Tibial nerve (tissue), 3 donors: Measurements from ENCODE around the gene TBXAS1.

Experiments
- POLR2A ChIP-seq, 2 donors: fragments of 450-650 bp; IDR thresholded peaks; one replicate each; pipeline ENCODE4 v1.6.1; 2017; ENCODE audit warnings: antibody characterized with exemption in 2 of 2, mild to moderate bottlenecking in 2 of 2, moderate library complexity in 2 of 2
- TF ChIP-seq, protein P1 (sequence below), 5 experiments: fragments of 200-600 bp in 3 of 5; fragments of 450-650 bp in 2 of 5; sonication (generic) in 3 of 5; IDR thresholded peaks; one replicate each; pipeline ENCODE4 v1.5.1; 2016 to 2019; ENCODE audit warnings: antibody characterized with exemption in 5 of 5, mild to moderate bottlenecking in 3 of 5, moderate library complexity in 2 of 5

DNA sequence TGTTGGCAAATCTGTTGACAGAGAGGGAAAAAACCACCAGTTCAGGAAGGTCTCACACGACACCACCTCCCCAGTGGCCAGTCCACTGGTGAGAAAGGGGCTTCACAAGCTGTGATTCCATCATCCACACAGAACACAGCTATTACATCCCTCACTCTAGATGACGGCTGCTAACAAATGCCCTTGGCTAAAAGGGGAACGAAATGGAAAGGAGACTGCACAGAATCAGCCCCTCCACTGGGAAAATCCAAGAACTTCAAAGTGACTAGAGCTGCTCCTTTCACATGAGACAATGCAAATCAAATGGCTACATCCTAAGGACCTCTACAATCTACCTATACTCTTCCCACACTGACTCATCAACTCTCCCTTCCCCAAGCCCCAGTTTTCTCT lies 228.1 kb downstream of the TBXAS1 start:
- TF ChIP-seq POLR2A (IDR thresholded peaks at IDR 0.05): no peak
- TF ChIP-seq, protein P1, sequence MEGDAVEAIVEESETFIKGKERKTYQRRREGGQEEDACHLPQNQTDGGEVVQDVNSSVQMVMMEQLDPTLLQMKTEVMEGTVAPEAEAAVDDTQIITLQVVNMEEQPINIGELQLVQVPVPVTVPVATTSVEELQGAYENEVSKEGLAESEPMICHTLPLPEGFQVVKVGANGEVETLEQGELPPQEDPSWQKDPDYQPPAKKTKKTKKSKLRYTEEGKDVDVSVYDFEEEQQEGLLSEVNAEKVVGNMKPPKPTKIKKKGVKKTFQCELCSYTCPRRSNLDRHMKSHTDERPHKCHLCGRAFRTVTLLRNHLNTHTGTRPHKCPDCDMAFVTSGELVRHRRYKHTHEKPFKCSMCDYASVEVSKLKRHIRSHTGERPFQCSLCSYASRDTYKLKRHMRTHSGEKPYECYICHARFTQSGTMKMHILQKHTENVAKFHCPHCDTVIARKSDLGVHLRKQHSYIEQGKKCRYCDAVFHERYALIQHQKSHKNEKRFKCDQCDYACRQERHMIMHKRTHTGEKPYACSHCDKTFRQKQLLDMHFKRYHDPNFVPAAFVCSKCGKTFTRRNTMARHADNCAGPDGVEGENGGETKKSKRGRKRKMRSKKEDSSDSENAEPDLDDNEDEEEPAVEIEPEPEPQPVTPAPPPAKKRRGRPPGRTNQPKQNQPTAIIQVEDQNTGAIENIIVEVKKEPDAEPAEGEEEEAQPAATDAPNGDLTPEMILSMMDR (IDR thresholded peaks at IDR 0.05): no peak
